Gastrocnemius medialis (tissue), 4 donors: Measurements from ENCODE around the gene CLDN11.

Source experiments
- CTCF ChIP-seq, 5 experiments: fragments of 450-650 bp in 3 of 5; fragments of 200-600 bp in 2 of 5; sonication (generic) in 2 of 5; IDR thresholded peaks in 4 of 5; conservative IDR thresholded peaks in 1 of 5; 1 replicate in 4 of 5; 2 replicates in 1 of 5; pipeline ENCODE4 v1.5.1; 2016 to 2019; ENCODE audit warnings: antibody characterized with exemption in 5 of 5, mild to moderate bottlenecking in 3 of 5, moderate library complexity in 3 of 5
- POLR2A ChIP-seq, 2 donors: fragments of 450-650 bp; IDR thresholded peaks; one replicate each; pipeline ENCODE4 v1.6.1; 2017; ENCODE audit warnings: antibody characterized with exemption in 2 of 2, mild to moderate bottlenecking in 2 of 2, moderate library complexity in 2 of 2

- TF ChIP-seq CTCF (IDR thresholded peaks at IDR 0.05 in 4 of 5, conservative IDR thresholded peaks at IDR 0.05 in 1 of 5) (no peak), POLR2A (IDR thresholded peaks at IDR 0.05) (no peak)
Observed at GRCh38 chr3:170438836-170439235, 20.2 kb downstream of the CLDN11 start.
